ENCODE measurements around the gene RSU1.
"Not testable (repeated sequence)": the region's sequence is repeated elsewhere in the genome, so short reads cannot be mapped to it uniquely, and the experiment has no call there.

Gene RSU1

DNA sequence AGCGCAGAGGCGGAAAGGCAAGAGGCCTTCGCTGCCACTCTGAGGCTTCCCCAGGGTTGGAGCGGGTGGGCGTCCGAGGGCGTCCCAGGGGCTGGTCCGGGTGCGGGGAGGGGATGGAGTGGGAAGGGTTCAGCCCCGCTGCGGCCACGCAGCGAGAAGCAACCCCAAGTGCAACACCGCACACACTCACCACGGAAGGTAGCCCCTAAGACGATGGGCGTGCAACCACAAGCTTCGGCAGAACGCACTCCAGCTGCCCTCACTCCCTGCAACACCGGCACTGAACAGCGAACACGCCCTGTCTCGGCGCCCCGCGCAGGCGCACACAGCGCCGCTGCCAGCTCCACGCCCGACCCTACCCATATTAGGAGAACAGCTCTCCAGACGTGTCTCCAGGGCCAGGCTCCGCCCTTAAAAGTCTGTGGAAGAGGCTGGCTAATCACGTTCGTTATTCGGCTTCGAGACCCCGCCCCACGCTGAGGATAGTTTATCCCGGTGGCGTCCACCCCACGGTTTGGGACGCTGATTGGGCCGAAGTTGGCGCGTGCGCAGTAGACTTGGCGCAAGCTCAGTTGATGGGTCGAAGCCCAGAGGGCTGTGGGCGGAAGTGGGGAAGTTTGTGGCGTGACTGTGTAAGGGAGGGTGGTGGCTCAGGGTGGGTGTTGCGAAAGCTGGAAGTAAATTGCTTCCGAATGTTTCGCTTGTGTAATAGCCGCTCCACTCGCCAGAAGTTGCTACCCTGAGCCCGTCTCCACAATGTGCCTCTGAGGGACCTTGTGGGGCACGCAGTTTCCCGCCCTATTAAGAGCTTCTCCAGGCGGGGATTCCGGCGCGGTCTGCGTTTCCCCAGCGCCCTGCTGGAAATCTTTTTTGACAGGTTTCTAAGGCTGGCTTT lies at the start of gene RSU1:
RSU1 (minus strand) TSS at position 300 of the 895 bp plus-strand sequence. CDS start 343 bp downstream, outside the sequence.
- DNase-seq = peak; percentile 100

DNA sequence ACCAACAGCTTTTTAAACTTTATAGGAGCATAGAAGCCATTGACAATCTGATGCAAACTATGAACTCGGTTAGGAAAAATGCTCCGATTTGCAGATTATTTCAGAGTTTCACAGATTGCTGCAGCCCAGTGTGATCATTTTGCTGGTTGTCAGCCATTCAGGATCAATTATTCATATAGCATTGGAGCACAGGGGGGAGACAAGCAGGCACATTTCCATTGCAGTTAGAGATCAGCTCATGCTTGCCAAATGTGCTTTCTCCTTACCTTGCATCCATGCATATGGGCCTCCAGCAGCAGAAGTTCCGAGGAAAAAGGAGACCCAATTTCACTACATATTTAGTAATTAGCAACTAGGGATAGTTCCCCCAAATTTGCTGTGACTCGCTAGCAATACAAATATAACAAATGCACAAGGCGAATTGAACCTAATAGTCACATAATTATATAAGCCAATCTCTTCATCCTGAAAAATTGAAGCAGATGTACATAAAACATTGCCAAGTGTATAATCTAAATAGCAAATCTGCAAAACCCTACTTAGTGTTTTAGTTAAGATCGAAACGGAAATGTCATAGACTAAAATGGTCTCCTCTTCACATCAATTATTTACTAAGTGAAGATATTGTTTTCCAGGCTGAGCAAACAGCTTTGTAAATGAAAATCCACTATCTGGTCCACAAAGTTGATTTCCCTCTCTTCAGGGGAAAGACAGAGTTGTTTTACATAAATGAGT lies 49.5 kb upstream of the RSU1 start:
- no peak for DNase-seq

- peak; percentile 4 for DNase-seq
Measured at GRCh38 chr10:16865766-16866165, 48.5 kb upstream of the RSU1 start.

- DNase-seq = no peak
Measured at GRCh38 chr10:16863766-16864165, 46.5 kb upstream of the RSU1 start.

DNA sequence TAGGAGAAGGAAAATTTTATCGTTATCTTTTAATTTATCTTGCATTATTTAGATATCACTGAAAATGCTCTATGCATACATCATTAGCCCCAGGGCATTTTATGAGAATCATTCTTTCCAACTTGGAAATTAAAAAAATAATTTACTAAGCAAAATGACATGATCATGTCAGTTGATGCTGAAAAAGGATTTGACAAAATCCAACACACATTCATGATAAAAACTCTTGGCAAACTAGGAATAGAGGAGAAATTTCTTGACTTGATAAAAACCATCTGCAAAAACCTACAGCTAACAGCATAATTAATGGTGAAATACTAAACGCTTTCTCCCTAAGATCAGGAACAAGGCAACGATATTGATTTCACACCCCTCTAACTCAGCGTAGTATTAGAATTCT lies 40.2 kb upstream of the RSU1 start:
- no peak for DNase-seq

DNA sequence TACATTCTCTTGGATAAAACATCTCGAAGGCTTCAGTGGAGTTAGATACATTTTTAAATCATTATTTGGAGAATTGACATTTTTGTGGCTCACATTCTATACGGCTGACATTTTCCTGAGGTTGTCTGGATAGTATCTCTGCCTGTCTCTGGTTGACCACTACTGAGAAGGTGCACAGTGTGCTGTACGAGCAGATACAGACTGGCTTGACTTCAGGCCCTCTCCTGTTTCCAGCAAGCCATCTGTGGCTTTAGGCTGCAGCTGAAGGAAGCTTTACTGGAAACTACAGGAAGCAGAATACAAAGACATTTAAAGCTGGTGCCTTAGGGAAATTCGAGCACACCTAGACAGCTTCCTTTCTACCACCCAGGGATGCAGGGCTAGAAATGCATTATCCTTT lies 39.3 kb upstream of the RSU1 start:
- no peak for DNase-seq

DNA sequence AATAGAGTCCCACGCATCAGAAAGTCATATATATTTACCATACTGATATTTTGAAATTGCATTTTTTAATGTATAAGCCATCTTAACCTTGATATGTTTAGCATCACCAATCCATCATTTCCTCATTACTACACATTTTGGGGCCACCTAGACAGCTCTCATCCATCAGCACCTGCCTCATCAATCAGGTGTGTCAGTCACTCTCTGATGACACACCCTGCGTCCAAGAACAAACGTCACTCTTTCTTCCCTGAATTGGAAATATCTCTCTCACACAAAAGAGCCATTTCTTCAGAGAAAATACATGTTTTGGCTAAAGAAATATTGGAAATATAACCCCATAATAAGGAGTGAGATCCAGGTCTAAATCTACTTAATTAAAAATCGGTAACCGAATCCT lies 38.9 kb upstream of the RSU1 start:
- DNase-seq = no peak

DNA sequence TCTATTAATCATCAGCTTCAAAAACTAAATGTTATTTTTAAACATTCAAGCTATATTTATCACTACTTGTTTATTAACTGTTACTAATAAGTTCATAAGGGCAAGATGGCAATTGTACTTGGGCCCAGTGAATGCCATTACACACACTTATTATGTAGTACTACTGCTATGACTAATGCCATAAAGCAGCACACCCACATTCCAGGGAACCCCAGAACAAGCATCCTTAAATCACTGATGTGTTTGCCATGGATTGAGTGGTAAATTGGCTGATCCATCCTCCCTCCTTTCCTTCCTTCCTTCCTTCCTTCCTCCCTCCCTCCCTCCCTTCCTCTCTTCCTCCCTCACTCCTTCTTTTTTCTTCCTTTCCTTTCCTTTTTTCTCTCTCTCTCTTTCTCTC lies 37.4 kb upstream of the RSU1 start:
- no peak for DNase-seq

DNA sequence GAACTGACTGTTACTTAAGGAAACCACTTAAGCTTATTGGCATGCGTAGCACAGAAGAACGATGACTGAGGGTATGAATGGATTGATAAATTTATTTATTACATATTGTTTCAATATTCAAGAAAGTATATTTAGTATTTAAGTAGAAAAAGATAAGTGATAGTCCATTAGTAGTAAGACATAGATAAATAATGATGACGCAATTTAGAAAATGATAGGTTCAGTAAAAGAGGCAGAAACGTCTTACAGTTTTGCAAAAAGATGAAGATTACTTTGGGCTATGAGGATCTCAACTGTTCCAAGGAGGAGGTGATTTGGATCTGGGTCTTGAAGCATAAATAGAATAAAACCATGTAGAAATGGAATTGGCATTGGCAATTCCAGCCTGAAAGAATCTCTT lies 36.6 kb upstream of the RSU1 start:
- no peak for DNase-seq

GRCh38 chr10:16853201-16853600 lies 36.0 kb upstream of the RSU1 start:
- DNase-seq = peak; percentile 37

GRCh38 chr10:16852624-16853023 lies 35.4 kb upstream of the RSU1 start:
- DNase-seq = no peak

GRCh38 chr10:16848562-16849154 lies 31.4 kb upstream of the RSU1 start:
- DNase-seq = no peak

- DNase-seq = no peak
Measured at GRCh38 chr10:16847644-16848043, 30.4 kb upstream of the RSU1 start.

- no peak for DNase-seq
Measured at GRCh38 chr10:16845248-16845647, 28.0 kb upstream of the RSU1 start.

DNA sequence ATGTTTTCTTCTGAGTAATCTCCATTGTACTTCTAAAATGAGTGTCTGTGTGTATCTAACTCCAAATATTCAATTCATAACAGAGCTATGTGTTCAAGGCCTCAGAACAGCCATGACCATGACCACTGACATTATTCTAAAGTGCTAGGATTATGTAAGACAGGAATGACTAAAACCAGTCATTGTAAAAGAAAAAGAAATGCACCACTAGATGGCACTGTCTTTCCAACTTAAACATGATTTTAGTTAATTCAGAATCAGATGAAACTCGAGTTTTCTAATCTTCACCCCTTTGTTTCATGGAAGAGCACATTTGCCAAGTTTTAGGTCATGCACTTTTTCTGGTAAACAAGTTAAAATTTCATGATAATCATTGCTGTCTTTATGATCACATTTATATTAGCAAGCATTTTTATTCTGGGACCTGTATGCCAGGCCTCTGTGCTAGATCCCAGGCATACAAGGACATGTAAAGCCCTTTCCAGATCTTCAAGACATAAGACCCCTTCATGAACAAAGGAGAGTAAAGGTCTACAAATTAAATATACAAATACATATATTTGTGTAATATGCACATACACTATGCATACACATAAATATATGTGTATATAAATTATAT lies 26.1 kb upstream of the RSU1 start:
- peak; percentile 95 for DNase-seq

- no peak for DNase-seq
Measured at GRCh38 chr10:16835228-16835627, 18.0 kb upstream of the RSU1 start.

- no peak for DNase-seq
Measured at GRCh38 chr10:16832351-16833080, 15.3 kb upstream of the RSU1 start.

DNA sequence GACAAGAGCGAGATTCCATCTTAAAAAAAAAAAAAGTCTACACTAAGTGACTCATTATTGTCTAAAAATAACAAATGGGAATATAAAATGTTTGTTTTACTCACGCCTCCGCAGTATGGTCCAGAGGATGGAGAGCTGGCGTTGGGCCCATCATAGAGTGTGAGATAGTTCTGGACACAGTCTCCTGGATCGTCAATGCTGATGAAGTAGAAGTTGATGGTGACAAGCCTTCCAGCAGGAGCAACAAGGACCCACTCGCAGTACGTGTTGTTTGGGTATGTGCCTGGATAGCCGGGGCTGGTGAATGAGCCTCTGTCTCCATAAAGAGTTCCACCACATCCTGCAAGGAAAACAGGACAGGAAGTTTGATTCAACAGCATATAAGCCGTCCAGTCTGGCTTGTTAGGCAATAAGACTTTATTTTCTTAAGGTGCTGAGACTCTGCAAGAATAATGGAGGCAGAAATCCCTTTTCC lies 11.5 kb upstream of the RSU1 start:
- DNase-seq = no peak

DNA sequence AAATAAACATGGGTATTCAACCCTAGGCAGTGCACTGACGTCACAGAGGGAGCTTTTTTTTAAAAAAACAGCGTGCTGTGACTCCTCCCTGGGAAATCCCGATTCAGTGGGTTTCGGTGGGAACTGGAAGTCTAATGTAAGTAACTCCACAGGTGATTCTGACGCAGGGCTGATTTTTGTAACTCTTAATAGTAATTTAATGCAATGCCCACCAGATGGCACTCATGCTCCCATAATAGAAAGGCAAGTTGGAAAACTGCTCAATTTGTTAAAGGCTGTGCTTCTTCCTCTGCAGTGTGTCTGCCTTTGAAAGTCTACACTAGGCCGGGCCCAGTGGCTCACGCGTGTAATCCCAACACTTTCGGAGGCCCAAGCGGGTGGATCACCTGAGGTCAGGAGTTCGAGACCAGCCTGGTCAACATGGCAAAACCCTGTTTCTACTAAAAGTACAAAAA lies 10.9 kb upstream of the RSU1 start:
- peak; percentile 95 for DNase-seq

DNA sequence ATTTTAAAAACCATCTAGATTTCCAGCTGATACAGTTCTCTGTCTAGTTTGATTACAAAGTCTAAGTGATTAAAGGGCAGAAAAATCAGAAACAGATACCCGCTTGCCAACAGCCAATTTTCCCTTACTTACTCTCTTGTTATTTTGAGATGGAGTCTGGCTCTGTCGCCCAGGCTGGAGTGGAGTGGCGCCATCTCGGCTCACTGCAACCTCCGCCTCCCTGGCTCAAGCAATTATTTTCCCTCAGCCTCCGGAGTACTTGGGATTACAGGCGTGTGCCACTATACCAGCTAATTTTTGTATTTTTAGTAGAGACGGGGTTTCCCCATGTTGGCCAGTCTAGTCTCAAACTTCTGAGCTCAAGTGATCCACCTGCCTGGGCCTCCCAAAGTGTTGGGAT lies 10.2 kb upstream of the RSU1 start:
- not testable (repeated sequence) for DNase-seq

DNA sequence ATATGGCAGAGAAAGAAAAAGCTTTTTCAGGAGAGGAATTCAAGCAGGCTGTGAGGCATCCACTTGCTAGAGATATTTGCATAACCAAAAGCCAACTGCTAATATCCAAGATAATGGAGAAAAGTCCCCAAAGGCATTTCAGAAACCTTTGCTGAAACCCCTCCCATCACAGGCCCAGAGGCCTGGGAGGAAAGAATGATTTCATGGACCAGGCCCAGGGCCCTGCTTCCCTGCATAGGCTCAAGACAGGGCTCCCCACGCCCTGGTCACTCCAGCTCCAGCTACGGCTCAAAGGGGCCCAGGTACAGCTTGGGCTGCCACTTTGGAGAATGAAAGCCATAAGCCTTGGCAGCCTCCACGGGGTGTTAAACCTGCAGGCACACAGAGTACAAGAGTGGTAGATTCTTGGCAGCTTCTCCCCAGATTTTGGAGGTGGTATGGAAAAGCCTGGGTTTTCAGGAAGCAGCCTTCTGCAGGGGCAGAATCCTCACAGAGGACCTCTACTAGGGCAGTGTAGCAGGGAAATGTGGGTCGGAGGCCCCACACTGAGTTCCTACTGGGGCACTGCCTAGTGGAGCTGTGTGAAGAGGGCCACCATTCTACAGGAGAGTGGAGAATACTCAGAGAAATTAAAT lies 5.6 kb upstream of the RSU1 start:
- no peak for DNase-seq

DNA sequence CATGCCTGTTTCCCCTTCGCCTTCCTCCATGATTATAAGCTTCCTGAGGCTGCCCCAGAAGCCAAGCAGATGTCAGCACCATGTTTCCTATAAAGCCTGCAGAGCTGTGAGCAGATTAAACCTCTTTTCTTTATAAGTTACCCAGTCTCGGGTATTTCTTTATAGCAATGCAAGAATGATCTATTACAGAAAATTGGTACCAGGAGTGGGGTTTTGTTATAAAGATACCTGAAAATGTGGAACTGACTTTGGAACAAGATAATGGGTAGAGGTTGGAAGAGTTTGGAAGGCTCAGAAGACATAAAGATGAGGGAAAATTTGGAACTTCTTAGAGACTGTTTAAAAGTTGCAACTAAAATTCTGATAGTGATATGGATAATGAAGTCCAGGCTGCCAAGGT lies 4.8 kb upstream of the RSU1 start:
- no peak for DNase-seq

Data from hematopoietic multipotent progenitor cell treated with erythropoietin and hydrocortisone succinate and interleukin-3 and kit ligand, for 6 days (in vitro differentiated cells).